GM10266 (cell line): ENCODE data around the gene PPP1R10.

ENCODE experiments used
- DNase-seq: peaks from one replicate; pipeline ENCODE4 v3.0.0; 2012; ENCODE audit errors: extremely low spot score
- CTCF ChIP-seq: IDR thresholded peaks from 2 replicates; pipeline ENCODE4 v1.5.1; 2012; ENCODE audit warnings: mild to moderate bottlenecking, low read depth; ENCODE audit not compliant: control insufficient read depth, insufficient read depth; ENCODE audit errors: missing control alignments

The PPP1R10 gene

GRCh38 chr6:30654798-30655742 is 38.0 kb upstream of the PPP1R10 start:
- no peak for DNase-seq
- no peak for TF ChIP-seq CTCF

- no peak for DNase-seq
- TF ChIP-seq CTCF: no peak
These were observed 34.1 kb upstream of the PPP1R10 start for GRCh38 chr6:30651143-30651542.

GRCh38 chr6:30647242-30648116 is 30.4 kb upstream of the PPP1R10 start:
- no peak for TF ChIP-seq CTCF

GRCh38 chr6:30646450-30647241 is 29.6 kb upstream of the PPP1R10 start, which contains the start of gene C6orf136:
Gene C6orf136 (plus strand): TSS chr6:30647133. CDS start chr6:30647232, 99 bp downstream.
- no peak for TF ChIP-seq CTCF
- peak; percentile 98 for DNase-seq

More at GRCh38 chr6:30647242-30648116, 30.4 kb upstream of the PPP1R10 start:
- peak; percentile 81 for DNase-seq

- DNase-seq: no peak
- no peak for TF ChIP-seq CTCF
These were observed 28.9 kb upstream of the PPP1R10 start for GRCh38 chr6:30645989-30646388.

- no peak for TF ChIP-seq CTCF
- DNase-seq: no peak
These were observed 27.7 kb upstream of the PPP1R10 start for GRCh38 chr6:30644769-30645168.
